ENCODE measurements around the gene UPF2.

Gene UPF2

DNA sequence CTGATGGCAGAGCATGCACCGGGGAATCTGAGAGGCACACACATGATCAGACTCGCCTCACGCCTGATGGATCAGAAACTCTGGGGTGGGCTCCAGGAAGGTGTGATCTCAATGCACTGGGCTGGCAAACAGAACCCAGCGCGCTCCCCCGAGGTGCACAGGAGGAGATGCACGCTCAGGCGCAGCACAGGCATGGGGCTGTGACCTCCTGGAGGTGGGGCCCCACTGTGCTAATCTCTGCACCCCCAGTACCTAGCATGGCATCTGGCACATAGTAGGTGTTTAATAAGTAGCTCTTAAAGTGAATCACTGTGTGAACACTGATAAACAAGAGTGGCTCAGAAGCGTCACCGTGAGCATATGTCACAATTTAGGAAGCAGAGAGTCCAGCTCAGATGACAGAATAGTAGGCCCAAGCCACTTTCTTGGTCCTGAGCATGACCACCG, 161.6 kb downstream of the UPF2 start:
- no peak for DNase-seq

DNA sequence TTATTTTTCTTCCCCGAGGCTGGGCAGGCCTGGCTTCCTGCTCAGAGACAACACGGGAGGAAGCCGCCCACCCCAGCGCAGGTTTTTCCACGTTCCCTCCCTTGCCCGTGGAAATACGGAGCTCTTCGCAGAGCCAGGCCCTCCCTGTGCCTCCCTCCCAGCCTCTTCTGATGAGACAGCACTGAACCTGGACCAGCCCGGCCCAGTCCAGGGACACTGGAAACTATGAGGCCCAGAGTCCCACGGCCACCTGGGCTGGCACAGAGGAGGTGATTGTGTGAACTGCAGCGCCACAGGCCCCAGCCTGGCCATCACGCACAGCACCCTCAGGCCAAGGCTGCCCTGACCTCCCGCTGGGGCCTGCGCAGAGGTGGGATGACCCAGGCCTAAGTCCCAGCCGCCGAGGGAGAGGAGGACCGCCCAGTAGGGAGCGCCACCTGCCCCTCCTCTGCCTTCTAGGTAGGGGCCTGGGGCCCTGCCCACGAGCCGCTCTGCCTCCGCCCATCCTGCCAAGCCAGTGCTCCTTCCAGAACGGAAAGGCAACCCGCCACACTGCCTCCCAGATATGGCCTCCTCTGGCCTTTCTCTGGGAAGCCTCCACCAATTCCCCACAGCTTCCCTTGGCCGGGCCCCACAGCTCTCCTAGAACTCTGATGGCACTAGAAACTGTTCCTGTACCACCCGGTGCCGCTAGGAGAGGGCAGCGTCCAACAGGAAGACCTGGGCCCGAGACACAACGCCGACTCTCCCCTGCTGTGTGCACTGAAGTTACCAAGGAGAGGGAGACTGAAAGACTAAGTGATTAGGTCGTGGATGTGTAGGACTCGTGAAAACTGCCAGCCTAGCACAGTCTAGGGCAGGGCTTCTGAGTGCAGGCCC, 162.2 kb downstream of the UPF2 start:
- no peak for DNase-seq

DNA sequence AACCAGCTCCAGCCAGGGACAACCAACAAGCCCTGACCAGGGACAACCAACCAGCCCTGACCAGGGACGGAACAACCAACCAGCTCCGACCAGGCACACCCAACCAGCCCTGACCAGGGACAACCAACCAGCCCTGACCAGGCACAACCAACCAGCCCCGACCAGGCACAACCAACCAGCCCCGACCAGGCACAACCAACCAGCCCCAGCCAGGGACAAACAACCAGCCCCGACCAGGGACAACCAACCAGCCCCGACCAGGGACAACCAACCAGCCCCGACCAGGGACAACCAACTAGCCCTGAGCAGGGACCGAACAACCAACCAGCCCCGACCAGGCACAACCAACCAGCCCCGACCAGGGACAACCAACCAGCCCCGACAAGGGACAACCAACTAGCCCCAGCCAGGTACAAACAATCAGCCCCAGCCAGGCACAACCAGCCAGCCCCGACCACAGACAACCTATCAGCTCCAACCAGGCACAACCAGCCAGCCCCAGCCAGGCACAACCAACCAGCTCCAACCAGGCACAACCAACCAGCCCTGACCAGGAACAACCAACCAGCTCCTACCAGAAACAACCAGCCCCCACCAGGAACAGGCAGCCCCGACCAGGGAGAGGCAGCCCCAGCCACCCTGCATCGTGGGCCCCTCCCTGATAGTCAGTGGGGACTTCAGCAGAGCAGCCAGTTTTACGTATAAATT, 163.1 kb downstream of the UPF2 start:
- no peak for DNase-seq

DNA sequence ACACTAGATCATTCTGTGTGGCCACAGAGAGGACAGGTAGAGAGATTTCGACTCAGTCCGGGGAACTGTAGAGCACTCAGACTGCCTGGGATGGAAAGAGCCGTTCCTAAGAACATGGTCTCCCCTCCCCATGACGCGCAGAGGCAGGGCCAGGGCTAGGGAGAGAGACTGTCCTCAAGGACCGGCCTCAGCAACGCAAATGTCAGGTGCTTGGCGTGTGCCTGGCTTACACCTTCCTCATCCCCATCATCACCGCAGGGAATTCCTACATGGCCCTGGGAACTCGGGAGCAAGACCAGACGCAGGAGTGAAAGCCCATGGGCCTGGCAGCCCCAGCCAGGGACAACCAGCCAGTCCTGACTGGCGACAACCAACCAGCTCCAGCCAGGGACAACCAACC, 163.8 kb downstream of the UPF2 start:
- no peak for DNase-seq

DNA sequence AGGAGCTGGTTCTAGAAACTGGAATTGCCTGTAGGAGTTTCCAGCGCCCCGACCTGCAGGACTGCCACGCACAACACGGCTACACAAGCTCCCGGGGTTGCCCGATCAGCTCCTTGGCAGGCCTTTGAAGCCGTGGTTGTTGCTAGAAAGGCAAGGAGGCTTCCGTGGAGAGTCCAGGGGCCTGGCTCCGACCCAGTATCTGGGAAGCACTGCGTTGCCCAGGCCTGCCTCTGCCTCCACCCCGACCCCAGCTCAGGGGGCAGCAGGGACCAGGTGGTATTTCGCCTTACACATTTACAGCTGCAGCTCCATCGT, 165.1 kb downstream of the UPF2 start:
- DNase-seq: no peak

DNA sequence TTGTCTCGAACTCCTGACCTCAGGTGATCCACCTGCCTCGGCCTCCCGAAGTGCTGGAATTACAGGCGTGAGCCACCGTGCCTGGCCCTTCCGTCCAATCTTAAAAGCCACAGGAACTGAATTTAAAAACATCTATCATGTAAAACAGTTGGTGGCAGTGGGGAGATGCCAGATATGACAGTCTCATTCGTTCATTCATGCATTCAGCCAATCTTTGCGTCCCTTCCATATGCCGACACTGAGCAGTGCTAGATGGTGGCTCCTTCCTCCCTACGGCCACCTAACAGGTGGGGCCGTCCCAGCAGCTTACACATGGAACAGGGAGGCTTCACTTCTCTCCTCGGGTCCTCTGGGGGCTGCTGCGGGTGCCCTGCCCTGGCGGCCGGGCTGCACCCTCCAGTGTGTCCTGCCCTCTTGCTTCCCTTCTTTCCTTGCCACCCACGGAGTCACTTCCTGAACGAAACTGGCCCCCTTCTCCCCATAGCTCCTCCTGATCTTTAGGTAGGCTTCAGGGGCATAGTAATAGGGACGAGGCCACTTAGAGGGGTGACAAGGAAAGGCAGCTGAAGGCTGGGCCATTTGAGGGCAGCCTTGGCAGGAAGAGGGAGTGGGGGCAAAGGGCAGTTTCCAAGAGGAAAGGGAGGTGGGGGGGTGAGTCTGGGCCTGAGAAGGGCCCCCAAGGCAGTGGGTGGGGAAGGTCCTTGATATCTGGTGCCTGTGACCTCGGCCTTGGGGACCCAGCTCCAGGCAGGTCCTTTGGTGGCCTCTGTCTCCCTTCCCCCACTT, 165.6 kb downstream of the UPF2 start:
- no peak for DNase-seq

DNA sequence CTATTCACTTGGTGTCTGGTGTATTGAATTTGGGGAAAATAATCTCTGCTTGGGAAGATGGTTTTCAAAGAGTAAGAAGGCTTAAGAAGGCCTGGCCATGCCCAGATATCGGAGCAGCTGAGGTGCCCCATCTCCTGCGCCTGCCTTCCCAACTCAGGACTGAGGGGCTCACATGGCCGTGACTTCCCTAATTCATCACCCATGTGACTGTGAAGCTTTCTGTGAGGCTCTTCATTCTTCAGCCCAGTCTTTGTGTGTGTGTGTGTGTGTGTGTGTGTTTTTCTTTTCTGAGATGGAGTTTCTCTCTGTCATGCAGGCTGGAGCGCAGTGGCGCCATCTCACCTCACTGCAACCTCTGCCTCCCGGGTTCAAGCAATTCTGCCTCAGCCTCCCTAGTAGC, 166.3 kb downstream of the UPF2 start:
- no peak for DNase-seq

DNA sequence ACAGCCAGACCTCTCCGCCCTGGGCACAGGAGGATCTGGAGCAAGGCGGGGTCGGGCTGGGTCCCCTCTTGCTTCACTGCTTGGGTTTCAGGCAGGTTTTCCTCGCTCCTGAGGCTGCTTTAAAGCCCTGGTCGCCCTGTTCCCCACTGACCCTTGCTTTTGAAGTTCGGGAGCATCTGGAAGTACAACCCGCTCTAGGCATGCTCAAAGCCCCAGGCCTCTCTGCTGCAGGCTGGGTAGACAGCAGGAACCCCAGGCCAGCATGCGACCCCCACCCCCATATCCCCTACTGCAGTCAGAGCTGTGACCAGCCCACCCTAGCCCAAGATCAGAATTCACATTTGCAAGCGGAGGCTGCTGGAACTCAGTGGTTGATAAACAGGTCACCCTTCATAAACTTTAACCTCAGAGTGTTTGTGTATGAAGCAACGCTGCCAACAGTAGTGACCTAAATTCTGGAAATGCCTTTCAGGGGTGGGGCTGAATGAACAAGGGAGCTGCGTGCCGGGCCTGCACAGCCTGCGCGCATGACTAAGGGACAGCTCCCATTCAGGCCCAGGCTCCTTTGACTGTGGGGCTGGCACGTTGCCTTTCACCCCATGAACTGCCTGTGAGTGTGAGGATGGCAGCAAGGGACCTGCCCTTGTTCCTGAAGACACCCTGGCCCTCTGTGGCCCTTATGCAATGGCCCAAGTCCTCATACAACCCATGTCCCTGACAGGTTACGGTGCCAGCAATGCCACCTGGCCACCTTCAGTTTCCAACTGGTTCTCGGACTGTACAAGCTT, 166.9 kb downstream of the UPF2 start:
- no peak for DNase-seq

DNA sequence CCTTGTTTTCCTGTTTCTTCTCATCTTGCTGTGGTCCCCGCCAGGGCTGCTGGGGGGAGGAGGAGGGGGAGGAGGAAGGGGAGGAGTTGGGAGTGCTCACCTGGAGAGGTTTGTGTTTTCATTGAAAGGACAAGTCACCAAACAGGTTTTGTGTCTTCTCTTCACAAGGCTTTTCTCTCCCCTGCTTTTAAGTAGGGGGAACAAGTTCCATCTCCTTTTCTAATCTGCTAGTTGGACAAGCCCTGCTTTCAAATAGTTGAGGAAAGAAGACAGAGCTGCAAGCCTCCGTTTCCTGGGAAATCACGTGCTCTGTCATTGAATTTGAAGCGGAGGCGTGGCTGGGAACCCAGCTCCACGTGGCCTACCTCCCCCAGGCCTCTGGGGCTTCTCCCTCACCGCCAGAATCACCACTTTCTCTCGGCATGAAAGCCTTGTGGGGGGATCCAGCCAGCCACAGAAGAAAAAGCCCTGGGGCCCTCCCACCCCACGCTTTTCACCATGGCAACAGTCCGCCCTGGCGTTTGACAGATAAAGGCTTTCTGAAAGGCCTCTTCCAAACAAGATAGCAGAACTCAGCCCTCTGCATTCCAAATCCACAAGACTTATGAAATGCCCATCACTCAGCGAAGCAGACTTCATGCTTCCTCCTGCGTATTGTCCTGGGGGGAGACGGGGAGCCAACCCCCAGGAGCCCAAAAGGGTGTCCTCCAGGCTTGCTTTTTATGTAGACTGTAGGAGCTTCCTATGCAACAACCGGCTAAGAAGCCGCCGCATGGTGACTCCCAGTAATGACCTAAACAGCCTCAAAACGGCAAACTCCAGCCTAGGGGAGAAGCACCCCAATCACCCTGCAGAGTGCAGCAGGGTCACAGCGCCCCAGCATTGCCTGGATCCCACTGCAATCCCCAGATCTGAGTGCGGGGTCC, 167.8 kb downstream of the UPF2 start:
- DNase-seq: peak; percentile 29

DNA sequence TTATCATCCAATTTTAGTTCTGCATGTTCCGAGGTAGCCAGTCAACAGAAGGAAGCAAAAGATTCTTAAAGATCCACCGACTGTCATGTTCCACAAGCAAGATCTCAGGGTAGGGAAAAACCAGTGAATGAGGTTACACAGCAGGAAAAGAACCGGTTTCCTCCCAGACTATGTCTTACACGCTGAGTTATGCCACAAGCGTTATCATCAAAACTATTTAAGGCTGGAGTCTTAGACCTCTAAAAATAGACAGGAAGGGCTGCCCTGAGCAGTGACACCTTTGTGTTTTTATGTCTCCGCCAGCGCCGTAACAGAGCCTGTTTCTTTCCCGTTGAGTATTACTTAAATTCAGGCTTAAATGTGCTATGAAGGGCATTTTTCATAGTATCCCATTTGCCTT, 171.1 kb downstream of the UPF2 start:
- DNase-seq: no peak

DNA sequence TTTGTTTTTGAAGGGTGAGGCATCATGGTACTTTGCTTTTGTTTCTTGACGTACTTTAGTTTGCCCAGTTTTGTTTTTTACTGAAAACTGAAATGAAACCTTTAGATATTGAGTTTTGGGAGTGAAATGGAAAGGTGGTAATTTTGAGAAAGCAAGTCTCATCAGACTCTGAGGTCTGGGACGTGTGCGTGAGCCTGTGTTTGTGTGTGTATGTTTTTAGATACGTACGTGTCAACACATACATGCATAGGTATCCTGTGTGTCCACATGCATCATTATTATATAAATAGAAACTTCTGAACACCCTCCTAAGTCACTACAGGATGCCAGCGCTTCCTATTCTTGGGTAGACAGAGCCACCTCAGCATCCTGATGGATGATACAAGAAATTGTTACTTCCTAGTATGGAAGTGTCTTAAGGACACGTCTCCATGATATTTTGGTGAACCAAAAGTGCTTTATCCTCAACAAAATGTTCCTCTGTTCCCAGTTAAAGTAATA, 171.7 kb downstream of the UPF2 start:
- DNase-seq: no peak

DNA sequence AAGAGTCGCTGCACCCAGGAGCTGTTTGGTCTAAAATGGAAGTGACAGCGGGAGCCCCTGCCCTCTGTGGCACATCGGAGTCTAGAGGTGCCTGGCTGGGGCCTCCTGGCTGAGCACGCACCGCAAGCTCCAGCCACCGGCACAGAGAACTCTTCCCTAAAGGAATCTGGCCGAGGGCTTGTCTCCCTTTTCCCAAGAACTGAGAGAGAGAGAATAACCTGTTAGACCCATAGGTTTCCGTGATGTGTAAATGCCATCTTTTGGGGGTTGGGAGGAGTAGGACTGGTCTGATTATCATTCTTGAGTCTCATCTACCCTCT, 172.2 kb downstream of the UPF2 start:
- no peak for DNase-seq

Measured in activated naive CD4-positive, alpha-beta T cell treated with anti-CD3 and anti-CD28 coated beads, Interleukin-2, amount 50 U/mL, for 16 hours (primary cell).